HEK293 (cell line): ENCODE results near the gene SNX13.

ENCODE experiments used
- BCL11A ChIP-seq: fragments of 450-650 bp; formaldehyde crosslinking; IDR thresholded peaks from 2 replicates; pipeline ENCODE4 v1.5.1; 2016; ENCODE audit warnings: low read depth, missing biosample characterization, missing genetic modification characterization
- CTCF ChIP-seq: fragments of 450-650 bp; formaldehyde crosslinking; IDR thresholded peaks from 2 replicates; pipeline ENCODE4 v1.5.1; 2016; ENCODE audit warnings: missing biosample characterization, missing genetic modification characterization
- KLF10 ChIP-seq: fragments of 450-650 bp; IDR thresholded peaks from 2 replicates; pipeline ENCODE4 v1.5.1; 2018; ENCODE audit warnings: missing biosample characterization, mild to moderate bottlenecking, missing genetic modification characterization
- RBAK ChIP-seq: fragments of 450-650 bp; formaldehyde crosslinking; IDR thresholded peaks from 2 replicates; pipeline ENCODE4 v1.5.1; 2016; ENCODE audit warnings: missing biosample characterization, missing genetic modification characterization
- ZBTB49 ChIP-seq: fragments of 450-650 bp; formaldehyde crosslinking; IDR thresholded peaks from 2 replicates; pipeline ENCODE4 v1.5.1; 2016; ENCODE audit warnings: missing biosample characterization, missing genetic modification characterization, low read depth
- ZNF133 ChIP-seq: fragments of 450-650 bp; formaldehyde crosslinking; IDR thresholded peaks from 2 replicates; pipeline ENCODE4 v1.5.1; 2016; ENCODE audit warnings: missing biosample characterization, missing genetic modification characterization
- ZNF274 ChIP-seq, 2 experiments: fragments of 200-500 bp in 1 of 2; fragments of 450-650 bp in 1 of 2; sonication (Bioruptor generic) in 1 of 2; formaldehyde crosslinking in 1 of 2; IDR thresholded peaks; 2 replicates each; pipeline versions ENCODE4 v1.5.1 to v1.6.1; 2014 to 2016; ENCODE audit warnings: borderline replicate concordance in 1 of 2, inconsistent platforms in 1 of 2, low read length in 1 of 2, missing biosample characterization in 1 of 2, missing genetic modification characterization in 1 of 2
- ZNF324 ChIP-seq: fragments of 450-650 bp; formaldehyde crosslinking; IDR thresholded peaks from 2 replicates; pipeline ENCODE4 v1.5.1; 2016; ENCODE audit warnings: missing biosample characterization, missing genetic modification characterization
- ZNF335 ChIP-seq: fragments of 450-650 bp; formaldehyde crosslinking; conservative IDR thresholded peaks from 2 replicates; pipeline ENCODE4 v1.5.1; 2016; ENCODE audit warnings: missing biosample characterization, missing genetic modification characterization
- ZNF514 ChIP-seq: fragments of 450-650 bp; formaldehyde crosslinking; IDR thresholded peaks from 2 replicates; pipeline ENCODE4 v1.5.1; 2016; ENCODE audit warnings: missing biosample characterization, missing genetic modification characterization
- ZNF664 ChIP-seq: fragments of 450-650 bp; formaldehyde crosslinking; IDR thresholded peaks from 2 replicates; pipeline ENCODE4 v1.5.1; 2016; ENCODE audit warnings: missing biosample characterization, missing genetic modification characterization
- ZNF777 ChIP-seq: fragments of 450-650 bp; formaldehyde crosslinking; IDR thresholded peaks from 2 replicates; pipeline ENCODE4 v1.5.1; 2017; ENCODE audit warnings: missing biosample characterization, missing genetic modification characterization, borderline replicate concordance

GRCh38 chr7:17844022-17844421 is 96.3 kb downstream of the SNX13 start:
- TF ChIP-seq CTCF (tag by site-specific recombination) = no peak
- no peak for TF ChIP-seq ZNF324 (tag by site-specific recombination)
- TF ChIP-seq ZNF335 (tag by site-specific recombination) = no peak
- no peak for TF ChIP-seq ZNF133 (tag by site-specific recombination)
- TF ChIP-seq ZNF664 (tag by site-specific recombination) = no peak
- TF ChIP-seq BCL11A (tag by site-specific recombination) = no peak
- no peak for TF ChIP-seq RBAK (tag by site-specific recombination)
- no peak for TF ChIP-seq ZNF514
- TF ChIP-seq ZNF777 (tag by site-specific recombination) = no peak
- no peak for TF ChIP-seq KLF10 (tag by site-specific recombination)
- TF ChIP-seq ZBTB49 = no peak
- no peak for TF ChIP-seq ZNF274 (IDR thresholded peaks at IDR 0.05; ENCODE audit: low read length)
- TF ChIP-seq ZNF274 (tag by site-specific recombination; IDR thresholded peaks at IDR 0.05; ENCODE audit: borderline replicate concordance) = no peak
